Smooth muscle cell (in vitro differentiated cells): Measurements from ENCODE around the gene COL1A1. TPM values are rescaled to one million over a fixed set of nuclear protein-coding genes. Genes with fewer than 3 reads are reported as not detected.

Experiments used
- DNase-seq: peaks from one replicate; lab custom pipeline; 2025; ENCODE audit not compliant: unreplicated experiment; lab: John Stamatoyannopoulos, UW
- H2AFZ ChIP-seq: fragments of 200-600 bp; sonication (generic); 2 replicates; pipeline ENCODE4 v1.6.0; 2016; ENCODE audit warnings: antibody characterized with exemption, low read depth, mild to moderate bottlenecking
- H3F3A ChIP-seq: fragments of 200-600 bp; sonication (generic); 2 replicates; pipeline ENCODE4 v1.6.0; 2017; ENCODE audit warnings: antibody characterized with exemption, low read depth
- H3K27ac ChIP-seq: fragments of 200-600 bp; sonication (generic); 2 replicates; pipeline ENCODE4 v1.5.1; 2016; ENCODE audit warnings: low read depth, mild to moderate bottlenecking
- H3K27me3 ChIP-seq: fragments of 200-600 bp; sonication (generic); 2 replicates; pipeline ENCODE4 v1.6.1; 2016; ENCODE audit warnings: low read depth, mild to moderate bottlenecking
- H3K36me3 ChIP-seq: fragments of 200-600 bp; sonication (generic); 2 replicates; pipeline ENCODE4 v1.5.1; 2016; ENCODE audit warnings: low read depth
- H3K4me1 ChIP-seq: fragments of 200-600 bp; sonication (generic); 2 replicates; pipeline ENCODE4 v1.5.1; 2016; ENCODE audit warnings: low read depth
- H3K4me2 ChIP-seq: fragments of 200-600 bp; sonication (generic); 2 replicates; pipeline ENCODE4 v1.6.0; 2016; ENCODE audit warnings: mild to moderate bottlenecking
- H3K4me3 ChIP-seq: fragments of 200-600 bp; sonication (generic); 2 replicates; pipeline ENCODE4 v1.5.1; 2016; ENCODE audit warnings: mild to moderate bottlenecking
- H3K79me2 ChIP-seq: fragments of 200-600 bp; sonication (generic); 2 replicates; pipeline ENCODE4 v1.6.0; 2016; ENCODE audit warnings: low read depth, mild to moderate bottlenecking
- H3K9ac ChIP-seq: fragments of 200-600 bp; sonication (generic); 2 replicates; pipeline ENCODE4 v1.6.0; 2016; ENCODE audit warnings: low read depth
- H3K9me3 ChIP-seq: fragments of 200-600 bp; sonication (generic); replicated peaks from 2 replicates; pipeline ENCODE4 v1.5.1; 2016; ENCODE audit warnings: low read depth
- H4K20me1 ChIP-seq: fragments of 200-600 bp; sonication (generic); 2 replicates; pipeline ENCODE4 v1.6.0; 2016; ENCODE audit warnings: low read depth
- CTCF ChIP-seq: fragments of 200-600 bp; sonication (generic); IDR thresholded peaks from 2 replicates; pipeline ENCODE4 v1.5.1; 2017; ENCODE audit warnings: borderline replicate concordance, mild to moderate bottlenecking, antibody characterized with exemption; ENCODE audit not compliant: insufficient read depth, poor library complexity, severe bottlenecking
- WGBS: methylation state at CpG from one replicate; pipeline ENCODE4 v1.1.7; 2016; ENCODE audit warnings: low lambda C conversion rate; 5-methylcytosine and 5-hydroxymethylcytosine counted together
- polyA plus RNA-seq: library from polyadenylated mRNA; unstranded; fragments of >200 nt; fragmentation: Nextera tagmentation; extraction: Ambion mirVana; gene quantifications from 2 replicates; pipeline ENCODE4 v1.2.1, GENCODE V29; 2016
- total RNA-seq: library from RNA; depleted of rRNA; stranded (reverse); fragments of >200 nt; gene quantifications from 2 replicates; pipeline ENCODE4 v1.2.3, GENCODE V29; 2014

The COL1A1 gene
- total RNA-seq: 3,848 and 4,141 TPM in 2 replicates
- 18,306 and 25,649 TPM in 2 replicates for polyA plus RNA-seq

GRCh38 chr17:50201276-50201854, at the start of gene COL1A1:
TSS of gene COL1A1 (minus strand) at chr17:50201631. CDS start at chr17:50201513, 118 bp downstream.
- peaks cover 51% of the 10 kb centered on the region for H3F3A ChIP-seq
- no peaks in the 10 kb centered on the region for H3K9me3 ChIP-seq
- no peaks in the 10 kb centered on the region for H3K27me3 ChIP-seq
- peak within 1 kb of the TSS; percentile 99 for H3K4me2 ChIP-seq
- peaks cover 20% of the 10 kb centered on the region for H3K36me3 ChIP-seq
- peak within 1 kb of the TSS; percentile 93 for H3K9ac ChIP-seq
- H3K4me3 ChIP-seq: peak within 1 kb of the TSS; percentile 89
- peaks cover 72% of the 10 kb centered on the region for H3K79me2 ChIP-seq
- no peak within 1 kb of the TSS for H2AFZ ChIP-seq
- H3K4me1 ChIP-seq: peaks cover 32% of the 10 kb centered on the region
- peak; percentile 84 for DNase-seq
- TF ChIP-seq CTCF: no peak
- 7% methylated on average over 33 of the region's 34 CpGs for WGBS
- H3K27ac ChIP-seq: peak within 1 kb of the TSS; percentile 99
- H4K20me1 ChIP-seq: peaks cover 51% of the 10 kb centered on the region

- H4K20me1 ChIP-seq: no peaks in the 10 kb centered on the region
- no peak for TF ChIP-seq CTCF
Measured at GRCh38 chr17:50248255-50248654, 46.8 kb upstream of the COL1A1 start.

GRCh38 chr17:50244771-50245170, 43.3 kb upstream of the COL1A1 start:
- Histone ChIP-seq H3K9ac (no peak overlapping the region), H3K9me3 (peaks cover 14% of the 10 kb centered on the region), H3K36me3 (no peaks in the 10 kb centered on the region), H3K4me2 (no peak overlapping the region), H3K79me2 (no peaks in the 10 kb centered on the region), H3K27me3 (no peaks in the 10 kb centered on the region), H3K4me1 (no peaks in the 10 kb centered on the region), H2AFZ (no peak overlapping the region), H3F3A (no peaks in the 10 kb centered on the region), H4K20me1 (no peaks in the 10 kb centered on the region), H3K4me3 (no peak overlapping the region), H3K27ac (no peak overlapping the region)
- TF ChIP-seq CTCF: no peak
- no peak for DNase-seq
- 83% methylated on average over 6 of the region's 6 CpGs for WGBS

More at GRCh38 chr17:50248255-50248654, 46.8 kb upstream of the COL1A1 start:
- H3K27me3 ChIP-seq: no peaks in the 10 kb centered on the region
- H3K4me3 ChIP-seq: no peak overlapping the region
- WGBS: 67% methylated on average over 2 of the region's 2 CpGs
- DNase-seq: no peak
- H2AFZ ChIP-seq: no peak overlapping the region
- no peak overlapping the region for H3K9ac ChIP-seq
- no peak overlapping the region for H3K4me2 ChIP-seq
- peaks cover 14% of the 10 kb centered on the region for H3K9me3 ChIP-seq
- H3K27ac ChIP-seq: no peak overlapping the region
- no peaks in the 10 kb centered on the region for H3K36me3 ChIP-seq
- H3K4me1 ChIP-seq: no peaks in the 10 kb centered on the region
- H3F3A ChIP-seq: no peaks in the 10 kb centered on the region
- H3K79me2 ChIP-seq: no peaks in the 10 kb centered on the region

- Histone ChIP-seq H3K9ac (no peak overlapping the region), H3K79me2 (no peaks in the 10 kb centered on the region), H2AFZ (no peak overlapping the region), H3K4me1 (no peaks in the 10 kb centered on the region), H3F3A (no peaks in the 10 kb centered on the region), H4K20me1 (no peaks in the 10 kb centered on the region), H3K27ac (no peak overlapping the region), H3K36me3 (no peaks in the 10 kb centered on the region), H3K9me3 (no peaks in the 10 kb centered on the region), H3K4me3 (no peak overlapping the region), H3K27me3 (no peaks in the 10 kb centered on the region), H3K4me2 (no peak overlapping the region)
- TF ChIP-seq CTCF: no peak
- DNase-seq: no peak
- 86% methylated on average over 5 of the region's 5 CpGs for WGBS
Measured at GRCh38 chr17:50241431-50241830, 40.0 kb upstream of the COL1A1 start.
